GM23338 (cell line): Measurements from ENCODE around the gene SYT7. TPM values are rescaled to one million over a fixed set of nuclear protein-coding genes. Genes with fewer than 3 reads are reported as not detected.

ENCODE experiments used
- ATAC-seq: fragments of 200-7000 bp; cut with Tn5 transposase; 3 replicates; pipeline ENCODE4 v1.9.1; 2020
- DNase-seq: peaks from one replicate; pipeline ENCODE4 v3.0.0-alpha.2; 2015; ENCODE audit warnings: low spot score
- H2AFZ ChIP-seq: fragments of 200-600 bp; sonication (generic); 2 replicates; pipeline ENCODE4 v1.8.0; 2016; ENCODE audit warnings: antibody characterized with exemption, mild to moderate bottlenecking, moderate library complexity
- H3F3A ChIP-seq: fragments of 200-600 bp; sonication (generic); replicated peaks from 2 replicates; pipeline ENCODE4 v1.8.0; 2017; ENCODE audit warnings: antibody characterized with exemption, mixed run types, low read depth
- H3K27ac ChIP-seq: fragments of 200-600 bp; sonication (generic); 2 replicates; pipeline ENCODE4 v1.6.1; 2016; ENCODE audit warnings: low read depth
- H3K27me3 ChIP-seq: fragments of 200-600 bp; sonication (generic); 2 replicates; pipeline ENCODE4 v1.8.0; 2016; ENCODE audit warnings: mild to moderate bottlenecking, mixed run types, moderate library complexity; ENCODE audit not compliant: insufficient read depth
- H3K36me3 ChIP-seq: fragments of 200-600 bp; sonication (generic); 2 replicates; pipeline ENCODE4 v1.8.0; 2016; ENCODE audit warnings: mild to moderate bottlenecking; ENCODE audit not compliant: insufficient read depth
- H3K4me1 ChIP-seq: fragments of 200-600 bp; sonication (generic); 2 replicates; pipeline ENCODE4 v1.8.0; 2016; ENCODE audit warnings: mild to moderate bottlenecking, moderate library complexity; ENCODE audit not compliant: insufficient read depth
- H3K4me2 ChIP-seq: fragments of 200-600 bp; sonication (generic); 2 replicates; pipeline ENCODE4 v1.7.1; 2017; ENCODE audit warnings: mixed run types
- H3K4me3 ChIP-seq: fragments of 200-600 bp; sonication (generic); 2 replicates; pipeline ENCODE4 v1.6.1; 2016; ENCODE audit warnings: mixed run types
- H3K79me2 ChIP-seq: fragments of 200-600 bp; sonication (generic); replicated peaks from 2 replicates; pipeline ENCODE4 v1.8.0; 2017; ENCODE audit warnings: mild to moderate bottlenecking; ENCODE audit not compliant: insufficient read depth
- H3K9me2 ChIP-seq: fragments of 200-600 bp; sonication (generic); 2 replicates; pipeline ENCODE4 v1.8.0; 2017; ENCODE audit not compliant: insufficient read depth
- H4K20me1 ChIP-seq: fragments of 200-600 bp; sonication (generic); replicated peaks from 2 replicates; pipeline ENCODE4 v1.8.0; 2017; ENCODE audit warnings: mild to moderate bottlenecking; ENCODE audit not compliant: insufficient read depth
- H3K27ac Mint-ChIP-seq: 2 replicates; pipeline ENCODE4 v1.8.0; 2020; ENCODE audit warnings: inconsistent platforms, mild to moderate bottlenecking, moderate library complexity, mixed read lengths
- H3K27me3 Mint-ChIP-seq: 3 replicates; pipeline ENCODE4 v1.8.0; 2022; ENCODE audit warnings: low read depth, mild to moderate bottlenecking, moderate library complexity, mixed read lengths, inconsistent platforms; ENCODE audit not compliant: insufficient read depth, poor library complexity
- H3K36me3 Mint-ChIP-seq: 3 replicates; pipeline ENCODE4 v1.8.0; 2021; ENCODE audit warnings: low read depth, mild to moderate bottlenecking, inconsistent platforms, moderate library complexity, mixed read lengths
- H3K4me1 Mint-ChIP-seq: 3 replicates; pipeline ENCODE4 v1.8.0; 2020; ENCODE audit warnings: mild to moderate bottlenecking, inconsistent platforms, mixed read lengths
- H3K4me3 Mint-ChIP-seq: 3 replicates; pipeline ENCODE4 v1.8.0; 2021; ENCODE audit warnings: moderate library complexity, mild to moderate bottlenecking, inconsistent platforms, mixed read lengths
- H3K9me3 Mint-ChIP-seq: 3 replicates; pipeline ENCODE4 v1.8.0; 2020; ENCODE audit warnings: moderate library complexity, mild to moderate bottlenecking, inconsistent platforms, mixed read lengths
- CREB1 ChIP-seq: fragments of 250-450 bp; sonication (Bioruptor Pico); IDR thresholded peaks from 2 replicates; pipeline ENCODE4 v1.5.0; 2020; ENCODE audit warnings: low read depth, mild to moderate bottlenecking, moderate library complexity
- CTCF ChIP-seq, 2 experiments: fragments of 200-600 bp in 1 of 2; sonication (generic) in 1 of 2; conservative IDR thresholded peaks; 2 replicates each; pipeline versions ENCODE4 v1.5.1 to v1.6.1; 2016 to 2017; ENCODE audit warnings: antibody characterized with exemption in 2 of 2, low read depth in 2 of 2, mild to moderate bottlenecking in 2 of 2, moderate library complexity in 1 of 2
- ETS1 ChIP-seq: IDR thresholded peaks from 2 replicates; pipeline ENCODE4 v1.6.1; 2016; ENCODE audit warnings: antibody characterized with exemption
- EZH2 ChIP-seq: fragments of 200-600 bp; sonication (generic); IDR thresholded peaks from one replicate; pipeline ENCODE4 v1.8.0; 2017; ENCODE audit warnings: antibody characterized with exemption, mild to moderate bottlenecking, low read depth; ENCODE audit not compliant: unreplicated experiment
- EZH2phosphoT487 ChIP-seq: fragments of 200-600 bp; sonication (generic); IDR thresholded peaks from one replicate; pipeline ENCODE4 v1.8.1; 2018; ENCODE audit warnings: antibody characterized with exemption; ENCODE audit not compliant: unreplicated experiment
- NANOG ChIP-seq: IDR thresholded peaks from 2 replicates; pipeline ENCODE4 v1.6.1; 2016; ENCODE audit warnings: antibody characterized with exemption, borderline replicate concordance
- REST ChIP-seq: IDR thresholded peaks from one replicate; pipeline ENCODE4 v1.6.1; 2018; ENCODE audit warnings: antibody characterized with exemption; ENCODE audit not compliant: unreplicated experiment
- STAT1 ChIP-seq: IDR thresholded peaks from one replicate; pipeline ENCODE4 v1.6.1; 2016; ENCODE audit warnings: antibody characterized with exemption; ENCODE audit not compliant: unreplicated experiment
- ZNF114 ChIP-seq: fragments of 250-450 bp; sonication (Bioruptor Pico); IDR thresholded peaks from 2 replicates; pipeline ENCODE4 v1.5.0; 2020; ENCODE audit warnings: mild to moderate bottlenecking, moderate library complexity
- ZNF331 ChIP-seq: fragments of 250-450 bp; sonication (Bioruptor Pico); IDR thresholded peaks from 2 replicates; pipeline ENCODE4 v1.5.0; 2020; ENCODE audit warnings: low read depth, mild to moderate bottlenecking, moderate library complexity
- ZNF462 ChIP-seq: fragments of 250-450 bp; sonication (Bioruptor Pico); IDR thresholded peaks from 2 replicates; pipeline ENCODE4 v1.5.0; 2020; ENCODE audit warnings: mild to moderate bottlenecking, moderate library complexity
- polyA plus RNA-seq: library from polyadenylated mRNA; unstranded; fragments of >200 nt; fragmentation: Nextera tagmentation; extraction: Ambion mirVana; gene quantifications from 2 replicates; pipeline ENCODE4 v1.2.1, GENCODE V29; 2016
- total RNA-seq: library from RNA; depleted of rRNA; stranded (reverse); fragments of >200 nt; shearing (Covaris generic); gene quantifications from 2 replicates; pipeline ENCODE4 v1.2.3, GENCODE V29; 2014

The SYT7 gene
- total and polyA plus RNA-seq, 2 experiments from 2014 or later: 1.6 to 10.3 TPM

- TF ChIP-seq REST (no peak), ETS1 (no peak), STAT1 (no peak), ZNF114 (CRISPR knock-in tag) (no peak), EZH2phosphoT487 (no peak)
Observed at GRCh38 chr11:61540528-61540927, 40.3 kb downstream of the SYT7 start (continued).

- H3K4me2 ChIP-seq: no peak overlapping the region
- no peak for DNase-seq
- H3K36me3 ChIP-seq: no peaks in the 10 kb centered on the region
- Mint-ChIP-seq H3K4me3 (no peak overlapping the region), H3K4me1 (peaks cover 45% of the 10 kb centered on the region), H3K27ac (no peak overlapping the region; the same call in 1 of the 2 replicates), H3K9me3 (no peaks in the 10 kb centered on the region), H3K36me3 (no peaks in the 10 kb centered on the region; the same call in 2 of the 3 replicates), H3K27me3 (peaks cover 10% of the 10 kb centered on the region)
- H3K27me3 ChIP-seq: no peaks in the 10 kb centered on the region
- no peaks in the 10 kb centered on the region for H4K20me1 ChIP-seq
- no peak for ATAC-seq
- no peak overlapping the region for H3K4me3 ChIP-seq
- H3F3A ChIP-seq: 0 out of 2 replicates have a peak, but pooled peaks cover 3% of the 10 kb centered on the region
- no peak overlapping the region for H3K27ac ChIP-seq
- no peak for TF ChIP-seq ZNF114 (CRISPR knock-in tag)
- TF ChIP-seq CTCF (conservative IDR thresholded peaks at IDR 0.05; ENCODE audit: low read depth in 2 of 2): no peak
- TF ChIP-seq NANOG: no peak
- no peak for TF ChIP-seq CREB1 (CRISPR knock-in tag)
- no peak for TF ChIP-seq EZH2
- TF ChIP-seq ZNF331 (CRISPR knock-in tag): no peak
- TF ChIP-seq ETS1: no peak
- no peak for TF ChIP-seq ZNF462 (CRISPR knock-in tag)
- peaks cover 9% of the 10 kb centered on the region for H3K9me2 ChIP-seq
- 0 out of 2 replicates have a peak overlapping the region, but pooled peaks have one; percentile 23 for H2AFZ ChIP-seq
- H3K79me2 ChIP-seq: no peaks in the 10 kb centered on the region
- H3K4me1 ChIP-seq: peaks cover 21% of the 10 kb centered on the region
Observed at GRCh38 chr11:61539831-61540357, 41.0 kb downstream of the SYT7 start.
